ENCODE measurements around the gene EMP3. TPM values are rescaled to one million over a fixed set of nuclear protein-coding genes. Genes with fewer than 3 reads are reported as not detected.

The EMP3 gene
- total and polyA plus RNA-seq, 11 donors = 17.7 to 105 (median 60.5) TPM

DNA sequence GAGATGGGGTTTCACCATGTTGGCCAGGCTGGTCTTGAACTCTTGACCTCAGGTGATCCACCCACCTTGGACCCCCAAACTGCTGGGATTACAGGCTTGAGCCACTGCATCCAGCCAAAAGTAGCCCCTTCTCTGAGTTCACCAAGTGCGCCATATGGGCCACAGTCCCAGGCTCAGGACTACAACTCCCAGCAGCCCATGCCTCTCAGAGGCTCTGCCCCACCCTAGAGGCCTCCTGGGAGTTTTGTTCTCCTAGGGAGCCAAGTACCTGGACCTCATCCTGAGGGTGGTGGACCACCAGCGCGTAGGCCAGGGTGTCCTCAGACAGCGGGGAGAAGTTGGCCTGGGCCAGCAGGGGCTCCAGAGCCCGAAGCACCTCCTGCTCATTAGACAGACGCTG, 19.5 kb downstream of the EMP3 start:
- ATAC-seq (no peak), DNase-seq (no peak)
- Histone ChIP-seq H3K27me3 (no peaks in the 10 kb centered on the region), H3K36me3 (peaks cover 0 to 13% (median 4%) of the 10 kb centered on the region in 9 donors), H3K4me3 (no peak overlapping the region), H3K9me3 (no peaks in the 10 kb centered on the region), H3K4me1 (peaks cover 0 to 10% (median 3%) of the 10 kb centered on the region in 12 donors), H3K27ac (no peak overlapping the region)
- no peak for TF ChIP-seq POLR2A (IDR thresholded peaks at IDR 0.05)
- TF ChIP-seq, protein P1, sequence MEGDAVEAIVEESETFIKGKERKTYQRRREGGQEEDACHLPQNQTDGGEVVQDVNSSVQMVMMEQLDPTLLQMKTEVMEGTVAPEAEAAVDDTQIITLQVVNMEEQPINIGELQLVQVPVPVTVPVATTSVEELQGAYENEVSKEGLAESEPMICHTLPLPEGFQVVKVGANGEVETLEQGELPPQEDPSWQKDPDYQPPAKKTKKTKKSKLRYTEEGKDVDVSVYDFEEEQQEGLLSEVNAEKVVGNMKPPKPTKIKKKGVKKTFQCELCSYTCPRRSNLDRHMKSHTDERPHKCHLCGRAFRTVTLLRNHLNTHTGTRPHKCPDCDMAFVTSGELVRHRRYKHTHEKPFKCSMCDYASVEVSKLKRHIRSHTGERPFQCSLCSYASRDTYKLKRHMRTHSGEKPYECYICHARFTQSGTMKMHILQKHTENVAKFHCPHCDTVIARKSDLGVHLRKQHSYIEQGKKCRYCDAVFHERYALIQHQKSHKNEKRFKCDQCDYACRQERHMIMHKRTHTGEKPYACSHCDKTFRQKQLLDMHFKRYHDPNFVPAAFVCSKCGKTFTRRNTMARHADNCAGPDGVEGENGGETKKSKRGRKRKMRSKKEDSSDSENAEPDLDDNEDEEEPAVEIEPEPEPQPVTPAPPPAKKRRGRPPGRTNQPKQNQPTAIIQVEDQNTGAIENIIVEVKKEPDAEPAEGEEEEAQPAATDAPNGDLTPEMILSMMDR (IDR thresholded peaks at IDR 0.05) = no peak
- intact Hi-C loops (cut with DNase I) = loop anchor here in 1 of 10 donors (10.0 kb wide), 1 partner anchor 90 kb away; no protein-coding TSS in a partner anchor
- WGBS, 4 donors = 84 to 98% (median 94%) methylated on average over 5 to 6 of the region's 6 CpGs

DNA sequence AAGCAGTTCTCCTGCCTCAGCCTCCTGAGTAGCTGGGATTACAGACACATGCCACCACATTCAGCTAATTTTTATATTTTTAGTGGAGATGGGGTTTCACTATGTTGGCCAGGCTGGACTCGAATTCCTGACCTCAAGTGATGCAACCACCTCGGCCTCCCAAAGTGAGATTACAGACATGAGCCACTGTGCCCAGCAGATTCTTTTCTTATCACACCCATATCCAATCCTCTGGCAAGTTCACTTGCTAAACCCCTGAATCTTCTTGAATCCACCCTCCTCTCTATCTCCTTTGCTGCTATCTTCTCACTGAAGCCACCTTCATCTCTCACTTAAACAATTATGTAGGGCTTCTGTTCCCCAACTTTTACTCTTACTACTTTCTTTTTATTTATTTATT, 20.8 kb downstream of the EMP3 start:
- H3K4me1 ChIP-seq = peaks cover 0 to 10% (median 3%) of the 10 kb centered on the region in 12 donors
- H3K9me3 ChIP-seq = no peaks in the 10 kb centered on the region
- WGBS, 4 donors = 71 to 90% (median 89%) methylated on average over 2 of the region's 2 CpGs
- no peak for ATAC-seq
- no peak overlapping the region for H3K27ac ChIP-seq
- DNase-seq = no peak
- peaks cover 0 to 13% (median 4%) of the 10 kb centered on the region in 9 donors for H3K36me3 ChIP-seq
- intact Hi-C loops (cut with DNase I) = loop anchor here in 1 of 10 donors (10.0 kb wide), 1 partner anchor 89 kb away; no protein-coding TSS in a partner anchor
- TF ChIP-seq, protein P1 (IDR thresholded peaks at IDR 0.05) = no peak
- no peak for TF ChIP-seq POLR2A (IDR thresholded peaks at IDR 0.05)
- no peaks in the 10 kb centered on the region for H3K27me3 ChIP-seq
- no peak overlapping the region for H3K4me3 ChIP-seq

DNA sequence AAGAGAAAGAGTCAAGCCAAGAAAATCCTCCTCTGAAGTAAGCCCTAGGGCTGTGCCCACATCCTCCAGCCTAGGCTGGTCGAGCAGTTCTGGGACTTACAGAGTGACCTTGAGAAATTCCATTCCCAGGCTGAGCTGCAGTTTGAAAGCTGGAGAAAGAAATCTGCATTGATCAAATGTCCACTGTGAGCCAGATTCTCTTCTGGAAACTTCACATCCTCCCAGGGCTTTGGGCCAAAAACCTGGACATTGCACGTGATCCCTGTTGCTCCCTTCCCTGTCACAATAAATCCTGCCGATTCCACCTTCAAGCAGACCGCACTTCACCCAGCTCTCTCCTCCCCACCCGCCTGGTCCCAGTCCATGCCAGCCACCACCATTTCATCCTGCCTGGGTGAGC, 22.7 kb downstream of the EMP3 start:
- Histone ChIP-seq H3K4me1 (peaks cover 0 to 10% (median 3%) of the 10 kb centered on the region in 12 donors), H3K9me3 (no peaks in the 10 kb centered on the region), H3K27ac (peak overlapping the region in 4 of 12 donors; percentile 9 to 48 (median 36)), H3K4me3 (no peak overlapping the region), H3K27me3 (no peaks in the 10 kb centered on the region), H3K36me3 (peaks cover 0 to 5% (median 0%) of the 10 kb centered on the region in 9 donors)
- DNase-seq (peak in 1 of 5 donors; percentile 28), ATAC-seq (peak in 3 of 4 donors; percentile 23 to 61 (median 36))
- TF ChIP-seq POLR2A (IDR thresholded peaks at IDR 0.05) = no peak
- TF ChIP-seq, protein P1 (IDR thresholded peaks at IDR 0.05) = no peak
- intact Hi-C loops (cut with DNase I) = loop anchor here in 1 of 10 donors (10.0 kb wide), 1 partner anchor 87 kb away; no protein-coding TSS in a partner anchor
- 20 to 37% (median 25%) methylated on average over 5 of the region's 5 CpGs for WGBS, 4 donors

DNA sequence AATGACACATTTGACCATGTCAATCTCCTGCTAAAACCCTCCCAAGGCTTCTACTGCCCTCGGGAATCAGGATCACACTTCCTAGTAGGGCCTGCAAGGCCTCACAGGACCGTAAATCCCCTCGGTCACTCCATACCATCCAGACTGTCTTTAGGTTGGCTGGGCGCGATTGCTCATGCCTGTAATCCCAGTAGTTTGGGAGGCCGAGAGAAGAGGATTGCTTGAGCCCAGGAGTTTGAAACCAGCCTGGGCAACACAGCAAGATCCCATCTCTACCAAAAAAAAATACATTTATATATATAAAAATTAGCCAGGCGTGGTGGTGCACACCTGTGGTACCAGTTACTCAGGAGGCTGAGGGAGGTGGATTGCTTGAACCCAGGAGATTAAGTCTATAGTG, 23.4 kb downstream of the EMP3 start:
- peaks cover 0 to 10% (median 3%) of the 10 kb centered on the region in 12 donors for H3K4me1 ChIP-seq
- intact Hi-C loops (cut with DNase I) = loop anchor here in 1 of 10 donors (10.0 kb wide), 1 partner anchor 86 kb away; no protein-coding TSS in a partner anchor
- ATAC-seq (no peak), DNase-seq (no peak)
- no peaks in the 10 kb centered on the region for H3K9me3 ChIP-seq
- H3K4me3 ChIP-seq = no peak overlapping the region
- WGBS, 4 donors = 84 to 98% (median 95%) methylated on average over 7 of the region's 7 CpGs
- H3K36me3 ChIP-seq = peaks cover 0 to 5% (median 0%) of the 10 kb centered on the region in 9 donors
- no peak overlapping the region for H3K27ac ChIP-seq
- H3K27me3 ChIP-seq = no peaks in the 10 kb centered on the region
- no peak for TF ChIP-seq POLR2A (IDR thresholded peaks at IDR 0.05)
- TF ChIP-seq, protein P1 (IDR thresholded peaks at IDR 0.05) = no peak

Measured in heart left ventricle (tissue), 16 donors.